GM12801 (cell line): ENCODE results near the gene F5.

Experiments used
- TF ChIP-seq, protein P1 (sequence below): IDR thresholded peaks from one replicate; pipeline ENCODE4 v1.5.1; 2011; ENCODE audit warnings: control low read depth; ENCODE audit not compliant: insufficient read length; ENCODE audit errors: extremely low read depth

Gene F5

GRCh38 chr1:169574336-169574735 is 11.9 kb downstream of the F5 start:
- TF ChIP-seq, protein P1, sequence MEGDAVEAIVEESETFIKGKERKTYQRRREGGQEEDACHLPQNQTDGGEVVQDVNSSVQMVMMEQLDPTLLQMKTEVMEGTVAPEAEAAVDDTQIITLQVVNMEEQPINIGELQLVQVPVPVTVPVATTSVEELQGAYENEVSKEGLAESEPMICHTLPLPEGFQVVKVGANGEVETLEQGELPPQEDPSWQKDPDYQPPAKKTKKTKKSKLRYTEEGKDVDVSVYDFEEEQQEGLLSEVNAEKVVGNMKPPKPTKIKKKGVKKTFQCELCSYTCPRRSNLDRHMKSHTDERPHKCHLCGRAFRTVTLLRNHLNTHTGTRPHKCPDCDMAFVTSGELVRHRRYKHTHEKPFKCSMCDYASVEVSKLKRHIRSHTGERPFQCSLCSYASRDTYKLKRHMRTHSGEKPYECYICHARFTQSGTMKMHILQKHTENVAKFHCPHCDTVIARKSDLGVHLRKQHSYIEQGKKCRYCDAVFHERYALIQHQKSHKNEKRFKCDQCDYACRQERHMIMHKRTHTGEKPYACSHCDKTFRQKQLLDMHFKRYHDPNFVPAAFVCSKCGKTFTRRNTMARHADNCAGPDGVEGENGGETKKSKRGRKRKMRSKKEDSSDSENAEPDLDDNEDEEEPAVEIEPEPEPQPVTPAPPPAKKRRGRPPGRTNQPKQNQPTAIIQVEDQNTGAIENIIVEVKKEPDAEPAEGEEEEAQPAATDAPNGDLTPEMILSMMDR, result no peak

- TF ChIP-seq, protein P1, result no peak
These were observed 14.1 kb downstream of the F5 start for GRCh38 chr1:169572187-169572586.

DNA sequence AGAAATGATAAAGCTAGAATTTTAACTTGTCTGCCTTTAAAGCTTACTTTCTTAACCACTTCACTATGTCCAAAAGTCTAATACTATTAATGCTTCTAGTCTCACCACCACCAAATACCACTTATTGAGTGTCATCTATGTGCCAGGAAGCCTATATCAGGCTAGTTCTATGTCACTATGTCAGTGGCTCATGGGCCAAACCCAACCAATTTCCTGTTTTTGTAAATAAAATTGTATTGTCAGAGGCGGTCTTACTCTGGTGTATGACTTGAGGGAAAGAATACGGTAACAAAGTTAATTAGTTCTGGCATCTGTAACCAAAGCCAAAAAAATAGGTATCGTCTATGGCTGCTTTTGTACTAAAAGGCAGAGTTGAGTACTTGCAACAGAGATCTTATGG is 14.8 kb downstream of the F5 start:
- TF ChIP-seq, protein P1, result no peak

- TF ChIP-seq, protein P1, result no peak
These were observed 16.1 kb downstream of the F5 start for GRCh38 chr1:169570172-169570574.

- TF ChIP-seq, protein P1, result no peak
These were observed 17.8 kb downstream of the F5 start for GRCh38 chr1:169568497-169568896.

DNA sequence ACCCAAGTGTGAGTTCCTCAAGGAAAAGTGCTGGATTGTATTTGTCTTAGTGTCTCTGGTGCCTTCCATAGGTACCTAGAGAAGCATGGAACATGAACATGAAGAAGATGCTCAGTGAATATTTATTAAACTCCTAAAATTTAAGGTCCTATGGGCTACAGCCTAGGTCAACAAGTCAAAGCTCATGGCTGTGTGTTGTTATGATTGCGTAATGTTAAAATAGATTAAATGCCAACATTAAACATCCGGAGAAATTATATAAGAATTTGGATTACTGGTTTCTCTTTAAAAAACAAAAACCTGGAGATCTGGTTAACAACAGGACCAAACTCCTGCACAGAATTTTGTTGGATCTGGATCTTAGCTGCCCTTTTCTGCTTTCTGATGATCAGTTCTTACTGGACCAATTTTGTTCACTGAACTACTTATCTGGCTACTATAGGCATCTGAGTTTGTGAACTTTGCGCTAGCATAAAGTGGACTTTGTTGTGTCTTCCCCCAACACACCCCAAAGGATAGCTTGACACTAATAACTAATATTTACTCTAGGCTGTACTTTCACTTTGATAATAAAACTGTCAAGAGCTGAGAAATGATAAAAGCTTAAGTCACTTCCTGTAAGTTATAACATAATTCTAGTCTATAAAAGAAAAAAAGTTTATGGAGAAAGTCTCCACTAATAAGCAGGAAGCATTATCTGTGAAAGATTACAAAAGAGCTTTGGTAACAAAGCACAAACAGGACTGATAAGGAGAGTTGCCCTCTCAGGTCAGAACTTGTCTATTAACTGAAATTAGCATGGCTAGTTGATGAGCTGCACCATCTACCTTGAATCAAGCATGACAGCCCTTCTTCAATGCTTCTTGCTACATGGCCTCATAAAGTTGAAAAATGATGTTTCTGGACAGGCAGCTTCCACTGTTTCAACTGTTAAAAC is 20.7 kb downstream of the F5 start:
- TF ChIP-seq, protein P1, result no peak

GRCh38 chr1:169563650-169564049 is 22.6 kb downstream of the F5 start:
- TF ChIP-seq, protein P1, result no peak
